22Rv1 (cell line): ENCODE data around the gene MAP2K3.
"Not testable (repeated sequence)": the region's sequence is repeated elsewhere in the genome, so short reads cannot be mapped to it uniquely, and the experiment has no call there.

ENCODE experiments used
- H3K27ac ChIP-seq: fragments of 450-650 bp; 2 replicates; pipeline ENCODE4 v1.5.1; 2017
- CTCF ChIP-seq: fragments of 450-650 bp; IDR thresholded peaks from 2 replicates; pipeline ENCODE4 v1.5.1; 2017; ENCODE audit warnings: mild to moderate bottlenecking
- ZFX ChIP-seq: fragments of 450-650 bp; IDR thresholded peaks from 2 replicates; pipeline ENCODE4 v1.6.1; 2017; ENCODE audit warnings: antibody characterized with exemption, borderline replicate concordance

MAP2K3 gene

GRCh38 chr17:21318439-21318838 lies 33.9 kb downstream of the MAP2K3 start:
- H3K27ac ChIP-seq, result no peak overlapping the region
- TF ChIP-seq ZFX (no peak), CTCF (no peak)

GRCh38 chr17:21318856-21319255 lies 34.3 kb downstream of the MAP2K3 start:
- not testable (repeated sequence) for H3K27ac ChIP-seq

DNA sequence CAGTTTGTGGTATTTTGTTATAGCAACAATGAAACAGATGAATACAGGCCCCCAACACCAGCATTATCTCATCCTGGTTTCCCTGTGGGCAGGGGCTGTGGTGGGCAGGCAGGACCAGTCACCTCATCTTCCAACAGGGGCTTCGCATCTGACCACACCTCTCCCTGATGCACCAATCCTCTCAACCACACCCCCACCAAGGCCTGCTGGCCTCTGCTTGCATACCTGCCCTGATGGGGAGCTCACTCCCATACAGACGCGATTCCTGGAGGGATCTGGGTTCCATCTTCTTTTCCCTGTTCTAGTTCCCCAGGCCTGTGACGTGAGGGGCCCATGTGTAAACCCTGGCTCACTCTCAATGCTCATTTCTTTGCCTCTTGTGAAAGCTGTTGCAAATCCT lies 34.7 kb downstream of the MAP2K3 start:
- not testable (repeated sequence) for H3K27ac ChIP-seq

DNA sequence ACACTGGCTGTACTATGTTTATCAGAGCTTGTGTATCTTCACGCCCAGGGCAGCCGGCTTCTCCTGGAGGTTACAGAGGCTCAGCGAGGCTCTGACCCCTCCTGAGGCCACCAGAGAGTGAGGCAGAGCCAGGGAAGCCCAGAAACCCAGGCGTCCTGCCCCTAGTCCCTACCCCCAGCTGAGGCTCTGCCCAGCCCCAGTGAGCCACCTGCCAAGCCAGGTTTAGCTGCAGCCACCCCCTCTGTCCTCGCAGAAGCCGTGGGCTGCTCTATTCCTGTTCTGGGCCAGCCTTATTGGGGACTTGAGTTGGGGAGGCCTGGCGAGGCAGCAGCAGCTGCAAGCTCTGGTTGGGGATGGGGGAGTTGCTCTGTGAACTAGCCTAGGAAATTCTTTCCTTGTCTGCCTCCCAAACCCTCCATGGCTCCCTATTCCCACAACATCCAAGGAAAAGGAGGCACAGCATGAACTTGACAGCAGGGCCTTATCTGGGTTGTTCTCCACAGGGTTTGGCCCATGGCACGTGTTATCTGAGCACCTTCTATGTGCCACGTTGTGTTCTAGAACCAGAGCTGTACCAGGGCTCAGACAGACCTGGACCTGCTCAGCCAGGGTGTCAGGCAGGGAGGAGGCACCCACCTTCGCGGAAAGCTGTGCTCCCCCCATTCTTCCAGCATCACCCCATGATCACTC lies 35.3 kb downstream of the MAP2K3 start:
- H3K27ac ChIP-seq, result not testable (repeated sequence)

GRCh38 chr17:21320430-21320829 lies 35.9 kb downstream of the MAP2K3 start:
- H3K27ac ChIP-seq, result not testable (repeated sequence)

DNA sequence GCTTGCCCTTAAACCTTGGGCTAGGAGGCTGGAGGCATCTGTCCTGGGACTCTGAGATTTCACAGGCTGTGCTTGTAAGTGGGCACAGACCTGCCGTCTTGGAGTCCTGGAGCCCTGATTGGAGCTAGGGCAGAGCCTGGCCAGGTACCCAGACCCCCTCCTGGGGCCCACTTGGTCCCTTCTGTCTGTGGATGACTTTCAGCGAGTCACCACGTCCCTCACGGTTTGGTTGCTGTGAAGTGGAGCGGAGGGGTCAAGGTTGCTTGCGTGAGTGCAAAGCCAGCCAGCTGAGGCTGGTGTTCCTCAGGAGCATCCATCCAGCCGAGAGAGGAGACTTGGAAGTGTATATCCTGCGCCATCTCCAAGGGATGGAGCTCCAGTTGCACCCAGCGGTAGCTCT lies 36.5 kb downstream of the MAP2K3 start:
- not testable (repeated sequence) for H3K27ac ChIP-seq

DNA sequence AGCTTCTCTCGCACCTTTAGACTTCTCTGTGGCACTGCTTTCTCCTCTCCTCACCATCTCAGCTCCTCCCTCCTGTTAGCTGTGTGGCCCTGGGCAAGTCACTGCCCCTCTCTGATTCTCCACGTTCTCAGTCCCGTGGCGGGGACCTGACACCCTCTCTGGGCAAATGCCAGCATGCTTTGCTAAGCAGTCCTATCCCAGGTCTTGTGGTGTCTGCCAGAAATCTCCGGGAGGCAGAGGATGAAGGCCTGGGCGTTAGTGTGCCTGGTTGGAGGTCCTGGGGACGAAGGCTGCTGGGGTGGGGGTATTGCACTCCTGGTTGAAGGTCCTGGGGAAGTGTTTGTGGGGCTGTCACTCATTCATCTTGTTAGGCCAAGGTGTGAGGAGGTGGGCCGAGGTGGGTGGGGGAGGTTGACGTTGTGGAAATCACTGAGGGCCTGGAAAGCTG lies 37.3 kb downstream of the MAP2K3 start:
- H3K27ac ChIP-seq, result not testable (repeated sequence)

- not testable (repeated sequence) for H3K27ac ChIP-seq
Measured at GRCh38 chr17:21323257-21324111, 39.0 kb downstream of the MAP2K3 start.

- not testable (repeated sequence) for H3K27ac ChIP-seq
Measured at GRCh38 chr17:21324741-21325140, 40.2 kb downstream of the MAP2K3 start.

- not testable (repeated sequence) for H3K27ac ChIP-seq
Measured at GRCh38 chr17:21327921-21328320, 43.4 kb downstream of the MAP2K3 start.

DNA sequence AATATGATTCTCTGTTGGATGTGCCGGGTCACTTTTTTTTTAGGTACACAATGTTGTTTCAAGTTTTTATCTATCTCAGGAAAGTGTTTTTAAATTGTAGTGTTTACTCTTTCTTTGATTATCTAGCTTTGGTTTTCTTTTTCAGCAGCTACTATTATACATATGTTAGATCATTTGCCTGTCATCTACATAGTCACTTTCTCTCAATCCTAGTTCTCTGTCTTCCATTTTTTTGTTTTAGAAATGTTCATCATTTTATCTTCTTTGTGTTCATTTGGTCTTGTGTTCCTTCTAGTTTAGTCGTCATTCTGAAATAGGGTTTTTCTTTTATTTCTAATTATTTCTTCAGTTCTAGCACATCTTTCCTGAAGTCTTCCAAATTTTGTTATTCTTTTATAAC lies 44.3 kb downstream of the MAP2K3 start:
- not testable (repeated sequence) for H3K27ac ChIP-seq

DNA sequence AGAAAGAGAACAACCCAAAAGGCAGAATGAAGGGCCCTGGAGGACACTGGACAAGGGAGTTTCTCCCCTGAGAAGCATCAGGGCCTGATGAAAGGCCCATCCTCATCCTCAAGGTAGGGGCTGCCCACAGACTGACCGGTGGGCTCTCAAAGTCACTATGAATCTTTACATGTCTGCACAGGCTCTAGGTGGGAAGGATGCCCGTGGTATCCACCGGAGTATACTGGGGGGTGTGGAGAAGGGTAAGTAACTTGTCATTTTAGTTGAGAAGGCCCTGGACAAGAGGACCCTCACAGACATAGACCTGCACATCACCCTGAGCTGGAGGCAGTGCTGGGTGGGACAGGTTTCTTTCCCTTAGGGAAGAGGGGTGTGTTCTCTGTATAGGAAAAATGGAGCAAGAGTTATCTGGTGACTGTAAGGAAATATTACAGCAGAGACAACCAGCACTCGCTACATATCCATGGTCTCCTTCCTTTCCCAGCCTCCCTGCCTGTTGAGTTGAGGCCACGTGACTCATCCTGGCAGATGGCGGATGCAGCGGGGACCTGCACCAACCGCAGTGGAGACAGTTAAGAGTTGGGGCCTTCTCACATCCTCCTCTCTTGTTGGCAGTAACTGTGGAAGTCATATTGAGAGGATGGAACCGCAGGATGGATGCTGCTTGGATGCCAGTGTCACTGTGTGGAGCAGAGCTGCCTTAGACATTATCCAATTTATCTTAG lies 46.1 kb downstream of the MAP2K3 start:
- TF ChIP-seq ZFX, result no peak
- no peak overlapping the region for H3K27ac ChIP-seq

DNA sequence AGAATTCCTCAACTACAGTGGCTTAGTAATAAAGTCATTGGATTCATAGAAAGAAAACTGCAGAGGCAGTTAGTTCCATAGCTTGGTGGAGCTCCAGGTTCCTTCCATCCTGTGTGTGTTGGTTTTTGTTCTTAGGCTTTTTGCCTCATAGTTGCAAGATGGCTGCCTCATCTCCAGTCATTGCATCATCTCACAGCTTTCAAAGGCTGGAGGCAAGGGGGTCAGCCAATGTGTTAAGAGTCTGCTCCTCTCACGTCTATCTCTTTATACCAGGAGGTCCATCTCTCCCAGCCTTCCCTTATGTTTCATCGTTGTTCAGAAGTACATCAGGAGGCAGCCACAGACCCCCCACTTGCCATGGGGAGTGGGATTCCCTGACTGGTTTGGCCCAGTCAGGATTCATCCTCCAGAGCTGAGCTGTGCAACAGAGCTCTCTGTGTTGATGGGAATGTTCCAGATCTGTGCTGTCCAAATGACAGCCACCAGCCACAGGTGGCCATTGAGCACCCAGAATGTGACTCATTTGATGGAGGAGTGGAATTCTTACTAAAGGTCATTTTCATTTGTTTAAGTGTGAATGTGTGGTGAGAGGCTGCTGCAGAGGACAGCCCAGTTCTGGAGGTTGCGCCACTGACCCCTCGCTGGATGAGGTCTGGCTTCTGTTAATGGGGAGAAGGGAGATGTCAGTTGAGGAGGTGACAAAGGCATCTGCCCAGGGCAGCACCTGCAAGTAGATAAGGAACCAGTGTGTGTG lies 52.2 kb downstream of the MAP2K3 start:
- H3K27ac ChIP-seq, result not testable (repeated sequence)

- not testable (repeated sequence) for H3K27ac ChIP-seq
Measured at GRCh38 chr17:21337981-21338625, 53.6 kb downstream of the MAP2K3 start.
